Activated naive CD8-positive, alpha-beta T cell treated with anti-CD3 and anti-CD28 coated beads for 36 hours (primary cell): ENCODE data around the gene DEFB129. TPM values are rescaled to one million over a fixed set of nuclear protein-coding genes. Genes with fewer than 3 reads are reported as not detected.
A peak's percentile ranks its signal among the peaks of the same experiment; 100 is the strongest.
"Not testable (repeated sequence)": the region's sequence is repeated elsewhere in the genome, so short reads cannot be mapped to it uniquely, and the experiment has no call there.

Source experiments
- DNase-seq: peaks from one replicate; pipeline ENCODE4 v3.0.0; 2021
- H3K27ac Mint-ChIP-seq: one replicate; pipeline ENCODE4 v1.8.0; 2022; ENCODE audit warnings: mild to moderate bottlenecking, moderate library complexity, mixed read lengths
- H3K27me3 Mint-ChIP-seq: one replicate; pipeline ENCODE4 v1.8.0; 2022; ENCODE audit warnings: mild to moderate bottlenecking, mixed read lengths
- H3K36me3 Mint-ChIP-seq: one replicate; pipeline ENCODE4 v1.8.0; 2021; ENCODE audit warnings: mild to moderate bottlenecking, mixed read lengths
- H3K4me1 Mint-ChIP-seq: one replicate; pipeline ENCODE4 v1.8.0; 2021; ENCODE audit warnings: mixed read lengths
- H3K4me3 Mint-ChIP-seq: one replicate; pipeline ENCODE4 v1.8.0; 2022; ENCODE audit warnings: mild to moderate bottlenecking, moderate library complexity, mixed read lengths
- H3K9me3 Mint-ChIP-seq: one replicate; pipeline ENCODE4 v1.8.0; 2022; ENCODE audit warnings: mixed read lengths
- total RNA-seq, 2 experiments: library from RNA; stranded (reverse); gene quantifications; one replicate each; pipeline ENCODE4 v1.2.3, GENCODE V29; 2021

DEFB129 gene
- total RNA-seq, 2 experiments from 2014 or later = not detected

GRCh38 chr20:227439-228105, 514 bp downstream of the DEFB129 start:
- Mint-ChIP-seq H3K27me3 (no peaks in the 10 kb centered on the region), H3K9me3 (peaks cover 4% of the 10 kb centered on the region), H3K36me3 (peaks cover 3% of the 10 kb centered on the region), H3K4me3 (no peak overlapping the region), H3K4me1 (peaks cover 18% of the 10 kb centered on the region), H3K27ac (peak overlapping the region; percentile 61)
- DNase-seq = no peak

DNA sequence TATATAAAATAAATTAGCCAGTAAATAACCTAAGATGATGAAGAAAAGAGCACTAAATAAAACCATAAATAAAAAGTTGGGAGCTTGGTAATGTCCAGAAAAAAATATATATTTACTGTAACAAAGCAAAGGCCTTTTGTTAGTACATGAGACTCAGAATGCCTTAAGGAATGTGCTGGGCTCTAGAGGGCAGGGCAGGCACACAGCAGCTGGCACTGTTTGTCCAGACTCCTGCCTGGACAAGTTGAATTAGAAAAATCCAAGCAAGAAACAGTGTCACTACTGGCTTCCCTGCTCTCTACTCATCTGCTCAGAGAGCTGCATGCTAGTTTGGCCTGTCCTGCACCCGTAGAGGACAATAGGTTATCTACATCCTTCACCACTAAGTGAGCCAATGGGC, 8.8 kb downstream of the DEFB129 start:
- Mint-ChIP-seq H3K36me3 (no peaks in the 10 kb centered on the region), H3K4me3 (no peak overlapping the region), H3K4me1 (peaks cover 18% of the 10 kb centered on the region), H3K27me3 (no peaks in the 10 kb centered on the region), H3K9me3 (no peaks in the 10 kb centered on the region), H3K27ac (no peak overlapping the region)
- DNase-seq = no peak

- peak overlapping the region; percentile 89 for H3K27ac Mint-ChIP-seq
- peak; percentile 46 for DNase-seq
Measured at GRCh38 chr20:237489-237888, 10.4 kb downstream of the DEFB129 start.

DNA sequence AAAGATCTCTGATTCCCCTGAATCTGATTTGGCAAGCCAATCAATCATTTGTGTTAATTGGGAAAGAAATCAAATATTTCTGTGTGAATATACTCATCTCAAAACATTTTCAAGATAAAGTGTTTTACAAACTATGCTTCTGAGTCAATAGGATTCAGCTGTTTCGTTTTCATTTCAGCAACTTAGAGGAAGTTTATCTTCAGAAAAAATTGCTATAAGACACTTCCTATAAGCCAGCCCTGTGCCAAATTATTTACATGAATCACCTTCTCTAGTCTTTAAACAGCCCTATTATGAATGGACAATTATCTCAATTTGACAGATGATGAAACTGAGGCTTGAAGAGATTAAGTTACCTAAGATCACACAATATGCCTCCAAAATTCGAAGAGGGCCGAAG, 10.9 kb downstream of the DEFB129 start:
- H3K27me3 Mint-ChIP-seq = peaks cover 3% of the 10 kb centered on the region
- H3K4me1 Mint-ChIP-seq = peaks cover 18% of the 10 kb centered on the region
- no peak for DNase-seq
- H3K4me3 Mint-ChIP-seq = peak overlapping the region; percentile 72
- peak overlapping the region; percentile 89 for H3K27ac Mint-ChIP-seq
- no peaks in the 10 kb centered on the region for H3K36me3 Mint-ChIP-seq
- H3K9me3 Mint-ChIP-seq = no peaks in the 10 kb centered on the region

More at GRCh38 chr20:237489-237888, 10.4 kb downstream of the DEFB129 start:
- Mint-ChIP-seq H3K4me3 (peak overlapping the region; percentile 72), H3K36me3 (no peaks in the 10 kb centered on the region), H3K9me3 (no peaks in the 10 kb centered on the region), H3K27me3 (peaks cover 3% of the 10 kb centered on the region), H3K4me1 (peaks cover 18% of the 10 kb centered on the region)

GRCh38 chr20:242905-243304, 15.8 kb downstream of the DEFB129 start:
- Mint-ChIP-seq H3K36me3 (no peaks in the 10 kb centered on the region), H3K4me1 (peaks cover 5% of the 10 kb centered on the region), H3K27me3 (peaks cover 3% of the 10 kb centered on the region), H3K27ac (no peak overlapping the region), H3K9me3 (no peaks in the 10 kb centered on the region), H3K4me3 (no peak overlapping the region)
- no peak for DNase-seq

DNA sequence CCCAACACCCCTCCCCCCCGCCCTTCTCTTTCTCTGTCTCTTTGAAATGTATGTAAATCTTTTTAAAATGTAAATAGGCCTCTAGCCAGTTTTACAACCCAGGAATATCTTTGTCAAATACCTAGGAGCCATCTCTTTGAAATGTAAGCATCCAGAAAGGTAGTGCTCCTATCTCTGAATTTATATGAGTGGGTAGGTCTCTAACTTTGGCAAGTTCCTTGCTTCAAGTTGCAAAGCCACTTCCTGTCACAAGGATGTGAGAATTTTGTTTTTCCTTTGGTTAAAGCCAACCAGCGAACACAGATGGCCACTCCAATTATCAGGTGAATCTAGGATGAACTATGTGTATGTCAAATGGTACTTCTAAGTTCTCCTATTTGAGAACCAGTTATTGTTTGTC, 24.3 kb downstream of the DEFB129 start:
- Mint-ChIP-seq H3K4me1 (peaks cover 6% of the 10 kb centered on the region), H3K27ac (no peak overlapping the region), H3K27me3 (no peaks in the 10 kb centered on the region), H3K9me3 (no peaks in the 10 kb centered on the region), H3K4me3 (no peak overlapping the region), H3K36me3 (no peaks in the 10 kb centered on the region)
- no peak for DNase-seq

GRCh38 chr20:252801-253200, 25.7 kb downstream of the DEFB129 start:
- Mint-ChIP-seq H3K9me3 (no peaks in the 10 kb centered on the region), H3K27ac (no peak overlapping the region), H3K4me1 (peaks cover 6% of the 10 kb centered on the region), H3K4me3 (no peak overlapping the region), H3K27me3 (no peaks in the 10 kb centered on the region), H3K36me3 (no peaks in the 10 kb centered on the region)
- no peak for DNase-seq

DNA sequence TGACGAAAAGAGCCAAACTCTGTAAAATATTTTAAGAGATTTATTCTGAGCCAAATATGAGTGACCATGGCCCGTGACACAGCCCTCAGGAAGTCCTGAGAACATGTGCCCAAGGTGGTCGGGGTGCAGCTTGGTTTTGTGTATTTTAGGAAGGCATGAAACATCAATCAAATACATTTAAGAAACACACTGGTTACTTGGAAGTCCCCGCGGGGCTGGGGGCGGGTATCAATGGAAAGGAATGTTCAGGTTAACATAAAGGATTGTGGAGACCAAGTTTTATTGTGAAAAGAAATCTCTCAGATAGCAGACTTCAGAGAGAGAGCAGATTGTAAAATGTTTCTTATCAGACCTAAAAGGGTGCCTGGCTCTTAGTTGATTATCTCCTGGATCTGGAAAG, 26.4 kb downstream of the DEFB129 start:
- not testable (repeated sequence) for H3K27ac Mint-ChIP-seq, H3K27me3 Mint-ChIP-seq, H3K36me3 Mint-ChIP-seq, H3K4me1 Mint-ChIP-seq, H3K9me3 Mint-ChIP-seq, DNase-seq, H3K4me3 Mint-ChIP-seq

DNA sequence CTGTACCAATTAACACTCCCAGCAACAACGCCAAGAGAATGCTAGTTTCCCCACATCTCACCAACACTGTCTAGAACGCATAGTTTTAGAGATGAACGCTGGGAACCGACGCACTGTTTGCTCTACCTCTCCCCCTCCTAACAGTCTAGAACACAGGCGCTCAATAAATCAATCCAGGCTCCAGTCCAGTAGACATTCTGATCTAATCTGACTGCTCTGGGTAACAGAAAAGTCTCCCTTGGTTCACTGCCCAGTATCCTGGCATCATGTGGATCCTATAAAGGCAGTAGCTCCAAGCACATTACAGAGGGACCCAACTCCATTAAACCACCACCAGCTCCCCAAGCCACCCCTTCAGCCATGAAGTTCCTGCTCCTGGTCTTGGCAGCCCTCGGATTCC, 30.4 kb downstream of the DEFB129 start, which contains the start of gene DEFB132:
DEFB132 (plus strand) TSS at position 306 of the 400 bp plus-strand sequence; CDS start at position 361, 55 bp downstream.
- DNase-seq = no peak
- no peak within 1 kb of the TSS for H3K27ac Mint-ChIP-seq
- H3K4me3 Mint-ChIP-seq = no peak within 1 kb of the TSS
- peaks cover 2% of the 10 kb centered on the region for H3K4me1 Mint-ChIP-seq
- H3K9me3 Mint-ChIP-seq = no peaks in the 10 kb centered on the region
- H3K36me3 Mint-ChIP-seq = no peaks in the 10 kb centered on the region
- no peaks in the 10 kb centered on the region for H3K27me3 Mint-ChIP-seq

GRCh38 chr20:258269-258858, 31.3 kb downstream of the DEFB129 start:
- H3K27me3 Mint-ChIP-seq = no peaks in the 10 kb centered on the region
- H3K27ac Mint-ChIP-seq = no peak overlapping the region
- H3K4me3 Mint-ChIP-seq = no peak overlapping the region
- H3K36me3 Mint-ChIP-seq = no peaks in the 10 kb centered on the region
- no peaks in the 10 kb centered on the region for H3K9me3 Mint-ChIP-seq
- DNase-seq = no peak
- peaks cover 2% of the 10 kb centered on the region for H3K4me1 Mint-ChIP-seq

- no peak for DNase-seq
- Mint-ChIP-seq H3K4me3 (no peak overlapping the region), H3K36me3 (no peaks in the 10 kb centered on the region), H3K9me3 (no peaks in the 10 kb centered on the region), H3K27ac (no peak overlapping the region), H3K4me1 (peaks cover 2% of the 10 kb centered on the region), H3K27me3 (no peaks in the 10 kb centered on the region)
Measured at GRCh38 chr20:258963-259362, 31.9 kb downstream of the DEFB129 start.

GRCh38 chr20:259981-260380, 32.9 kb downstream of the DEFB129 start:
- no peak overlapping the region for H3K4me3 Mint-ChIP-seq
- no peak overlapping the region for H3K27ac Mint-ChIP-seq
- H3K4me1 Mint-ChIP-seq = peaks cover 2% of the 10 kb centered on the region
- no peak for DNase-seq
- H3K27me3 Mint-ChIP-seq = no peaks in the 10 kb centered on the region
- no peaks in the 10 kb centered on the region for H3K36me3 Mint-ChIP-seq
- H3K9me3 Mint-ChIP-seq = no peaks in the 10 kb centered on the region

GRCh38 chr20:263701-264100, 36.6 kb downstream of the DEFB129 start:
- peaks cover 10% of the 10 kb centered on the region for H3K4me1 Mint-ChIP-seq
- H3K27ac Mint-ChIP-seq = no peak overlapping the region
- DNase-seq = no peak
- H3K9me3 Mint-ChIP-seq = no peaks in the 10 kb centered on the region
- no peak overlapping the region for H3K4me3 Mint-ChIP-seq
- no peaks in the 10 kb centered on the region for H3K36me3 Mint-ChIP-seq
- H3K27me3 Mint-ChIP-seq = peaks cover 2% of the 10 kb centered on the region

GRCh38 chr20:266596-267562, 39.8 kb downstream of the DEFB129 start:
- no peaks in the 10 kb centered on the region for H3K9me3 Mint-ChIP-seq
- H3K36me3 Mint-ChIP-seq = no peaks in the 10 kb centered on the region
- H3K4me1 Mint-ChIP-seq = peaks cover 8% of the 10 kb centered on the region
- H3K4me3 Mint-ChIP-seq = peak overlapping the region; percentile 81
- DNase-seq = peak; percentile 90
- H3K27ac Mint-ChIP-seq = peak overlapping the region; percentile 78
- H3K27me3 Mint-ChIP-seq = peaks cover 2% of the 10 kb centered on the region

GRCh38 chr20:270517-270916, 43.5 kb downstream of the DEFB129 start:
- no peak overlapping the region for H3K4me3 Mint-ChIP-seq
- no peak overlapping the region for H3K27ac Mint-ChIP-seq
- H3K9me3 Mint-ChIP-seq = no peaks in the 10 kb centered on the region
- H3K36me3 Mint-ChIP-seq = no peaks in the 10 kb centered on the region
- DNase-seq = no peak
- peaks cover 8% of the 10 kb centered on the region for H3K4me1 Mint-ChIP-seq
- peaks cover 2% of the 10 kb centered on the region for H3K27me3 Mint-ChIP-seq
